GM23338 (cell line): Measurements from ENCODE around the gene TCAF1. TPM values are rescaled to one million over a fixed set of nuclear protein-coding genes. Genes with fewer than 3 reads are reported as not detected.
A peak's percentile ranks its signal among the peaks of the same experiment; 100 is the strongest.

Experiments
- ATAC-seq: fragments of 200-7000 bp; cut with Tn5 transposase; 3 replicates; pipeline ENCODE4 v1.9.1; 2020
- DNase-seq: peaks from one replicate; pipeline ENCODE4 v3.0.0-alpha.2; 2015; ENCODE audit warnings: low spot score
- H2AFZ ChIP-seq: fragments of 200-600 bp; sonication (generic); 2 replicates; pipeline ENCODE4 v1.8.0; 2016; ENCODE audit warnings: antibody characterized with exemption, mild to moderate bottlenecking, moderate library complexity
- H3F3A ChIP-seq: fragments of 200-600 bp; sonication (generic); replicated peaks from 2 replicates; pipeline ENCODE4 v1.8.0; 2017; ENCODE audit warnings: antibody characterized with exemption, mixed run types, low read depth
- H3K27ac ChIP-seq: fragments of 200-600 bp; sonication (generic); 2 replicates; pipeline ENCODE4 v1.6.1; 2016; ENCODE audit warnings: low read depth
- H3K27me3 ChIP-seq: fragments of 200-600 bp; sonication (generic); 2 replicates; pipeline ENCODE4 v1.8.0; 2016; ENCODE audit warnings: mild to moderate bottlenecking, mixed run types, moderate library complexity; ENCODE audit not compliant: insufficient read depth
- H3K36me3 ChIP-seq: fragments of 200-600 bp; sonication (generic); 2 replicates; pipeline ENCODE4 v1.8.0; 2016; ENCODE audit warnings: mild to moderate bottlenecking; ENCODE audit not compliant: insufficient read depth
- H3K4me1 ChIP-seq: fragments of 200-600 bp; sonication (generic); 2 replicates; pipeline ENCODE4 v1.8.0; 2016; ENCODE audit warnings: mild to moderate bottlenecking, moderate library complexity; ENCODE audit not compliant: insufficient read depth
- H3K4me2 ChIP-seq: fragments of 200-600 bp; sonication (generic); 2 replicates; pipeline ENCODE4 v1.7.1; 2017; ENCODE audit warnings: mixed run types
- H3K4me3 ChIP-seq: fragments of 200-600 bp; sonication (generic); 2 replicates; pipeline ENCODE4 v1.6.1; 2016; ENCODE audit warnings: mixed run types
- H3K79me2 ChIP-seq: fragments of 200-600 bp; sonication (generic); replicated peaks from 2 replicates; pipeline ENCODE4 v1.8.0; 2017; ENCODE audit warnings: mild to moderate bottlenecking; ENCODE audit not compliant: insufficient read depth
- H3K9me2 ChIP-seq: fragments of 200-600 bp; sonication (generic); 2 replicates; pipeline ENCODE4 v1.8.0; 2017; ENCODE audit not compliant: insufficient read depth
- H4K20me1 ChIP-seq: fragments of 200-600 bp; sonication (generic); replicated peaks from 2 replicates; pipeline ENCODE4 v1.8.0; 2017; ENCODE audit warnings: mild to moderate bottlenecking; ENCODE audit not compliant: insufficient read depth
- H3K27ac Mint-ChIP-seq: 2 replicates; pipeline ENCODE4 v1.8.0; 2020; ENCODE audit warnings: inconsistent platforms, mild to moderate bottlenecking, moderate library complexity, mixed read lengths
- H3K27me3 Mint-ChIP-seq: 3 replicates; pipeline ENCODE4 v1.8.0; 2022; ENCODE audit warnings: low read depth, mild to moderate bottlenecking, moderate library complexity, mixed read lengths, inconsistent platforms; ENCODE audit not compliant: insufficient read depth, poor library complexity
- H3K36me3 Mint-ChIP-seq: 3 replicates; pipeline ENCODE4 v1.8.0; 2021; ENCODE audit warnings: low read depth, mild to moderate bottlenecking, inconsistent platforms, moderate library complexity, mixed read lengths
- H3K4me1 Mint-ChIP-seq: 3 replicates; pipeline ENCODE4 v1.8.0; 2020; ENCODE audit warnings: mild to moderate bottlenecking, inconsistent platforms, mixed read lengths
- H3K4me3 Mint-ChIP-seq: 3 replicates; pipeline ENCODE4 v1.8.0; 2021; ENCODE audit warnings: moderate library complexity, mild to moderate bottlenecking, inconsistent platforms, mixed read lengths
- H3K9me3 Mint-ChIP-seq: 3 replicates; pipeline ENCODE4 v1.8.0; 2020; ENCODE audit warnings: moderate library complexity, mild to moderate bottlenecking, inconsistent platforms, mixed read lengths
- CREB1 ChIP-seq: fragments of 250-450 bp; sonication (Bioruptor Pico); IDR thresholded peaks from 2 replicates; pipeline ENCODE4 v1.5.0; 2020; ENCODE audit warnings: low read depth, mild to moderate bottlenecking, moderate library complexity
- EZH2 ChIP-seq: fragments of 200-600 bp; sonication (generic); IDR thresholded peaks from one replicate; pipeline ENCODE4 v1.8.0; 2017; ENCODE audit warnings: antibody characterized with exemption, mild to moderate bottlenecking, low read depth; ENCODE audit not compliant: unreplicated experiment
- EZH2phosphoT487 ChIP-seq: fragments of 200-600 bp; sonication (generic); IDR thresholded peaks from one replicate; pipeline ENCODE4 v1.8.1; 2018; ENCODE audit warnings: antibody characterized with exemption; ENCODE audit not compliant: unreplicated experiment
- JUNB ChIP-seq: IDR thresholded peaks from one replicate; pipeline ENCODE4 v1.6.1; 2016; ENCODE audit warnings: antibody characterized with exemption; ENCODE audit not compliant: unreplicated experiment
- NANOG ChIP-seq: IDR thresholded peaks from 2 replicates; pipeline ENCODE4 v1.6.1; 2016; ENCODE audit warnings: antibody characterized with exemption, borderline replicate concordance
- POLR2AphosphoS5 ChIP-seq: IDR thresholded peaks from 2 replicates; pipeline ENCODE4 v1.6.1; 2016; ENCODE audit warnings: antibody characterized with exemption, low read depth
- STAT1 ChIP-seq: IDR thresholded peaks from one replicate; pipeline ENCODE4 v1.6.1; 2016; ENCODE audit warnings: antibody characterized with exemption; ENCODE audit not compliant: unreplicated experiment
- ZNF114 ChIP-seq: fragments of 250-450 bp; sonication (Bioruptor Pico); IDR thresholded peaks from 2 replicates; pipeline ENCODE4 v1.5.0; 2020; ENCODE audit warnings: mild to moderate bottlenecking, moderate library complexity
- ZNF331 ChIP-seq: fragments of 250-450 bp; sonication (Bioruptor Pico); IDR thresholded peaks from 2 replicates; pipeline ENCODE4 v1.5.0; 2020; ENCODE audit warnings: low read depth, mild to moderate bottlenecking, moderate library complexity
- polyA plus RNA-seq: library from polyadenylated mRNA; unstranded; fragments of >200 nt; fragmentation: Nextera tagmentation; extraction: Ambion mirVana; gene quantifications from 2 replicates; pipeline ENCODE4 v1.2.1, GENCODE V29; 2016
- total RNA-seq: library from RNA; depleted of rRNA; stranded (reverse); fragments of >200 nt; shearing (Covaris generic); gene quantifications from 2 replicates; pipeline ENCODE4 v1.2.3, GENCODE V29; 2014
- TF ChIP-seq, protein P1 (sequence below): IDR thresholded peaks from one replicate; pipeline ENCODE4 v1.6.1; 2018; ENCODE audit warnings: antibody characterized with exemption; ENCODE audit not compliant: unreplicated experiment
- TF ChIP-seq, protein P2 (sequence below), 2 experiments: fragments of 200-600 bp in 1 of 2; sonication (generic) in 1 of 2; conservative IDR thresholded peaks; 2 replicates each; pipeline versions ENCODE4 v1.5.1 to v1.6.1; 2016 to 2017; ENCODE audit warnings: antibody characterized with exemption in 2 of 2, low read depth in 2 of 2, mild to moderate bottlenecking in 2 of 2, moderate library complexity in 1 of 2

Gene TCAF1
- total and polyA plus RNA-seq, 2 experiments from 2014 or later: 15.5 to 31.3 TPM

DNA sequence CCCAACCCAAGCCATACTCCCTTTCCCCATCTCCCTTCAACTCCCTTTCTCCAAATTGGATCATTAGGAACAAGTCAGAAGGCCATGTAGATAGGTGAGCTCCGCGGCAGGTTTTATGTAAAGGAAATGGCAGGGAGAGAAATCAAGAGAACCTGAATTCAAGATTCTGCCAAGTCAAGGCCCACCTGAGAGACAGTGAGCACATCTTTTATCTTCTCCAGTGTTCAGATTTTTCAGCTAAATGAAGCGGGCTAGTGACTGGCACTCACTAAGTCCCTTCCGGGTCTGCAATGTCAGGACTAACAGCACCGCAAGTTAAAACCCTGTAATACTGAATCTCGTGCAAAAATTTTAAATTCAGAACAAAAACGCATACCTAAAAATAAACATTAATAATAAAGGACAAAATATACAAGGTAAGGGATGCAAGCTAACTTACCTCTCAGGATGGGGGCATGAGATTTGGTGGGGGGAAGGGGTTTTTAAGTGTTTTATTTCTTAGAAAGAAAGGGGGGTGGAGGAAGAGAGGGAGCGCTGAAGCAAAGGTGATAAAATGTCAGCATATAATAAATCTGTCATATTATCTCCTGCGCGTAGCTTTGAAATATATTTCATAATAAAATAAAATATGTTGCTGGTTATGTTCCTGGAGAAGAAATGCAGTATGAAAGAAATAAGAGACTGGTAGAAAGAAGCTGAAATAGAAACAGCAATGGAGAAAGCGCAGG lies 17.6 kb downstream of the TCAF1 start:
- H3K27ac ChIP-seq: no peak overlapping the region
- Mint-ChIP-seq H3K27me3 (peaks cover 11% of the 10 kb centered on the region), H3K4me1 (peaks cover 27% of the 10 kb centered on the region), H3K36me3 (peaks cover 10% of the 10 kb centered on the region), H3K9me3 (peaks cover 6% of the 10 kb centered on the region; the same call in 2 of the 3 replicates), H3K27ac (no peak overlapping the region; the same call in 1 of the 2 replicates), H3K4me3 (peak overlapping the region; percentile 89)
- peaks cover 21% of the 10 kb centered on the region for H3K79me2 ChIP-seq
- H2AFZ ChIP-seq: no peak overlapping the region
- no peaks in the 10 kb centered on the region for H3K36me3 ChIP-seq
- no peaks in the 10 kb centered on the region for H3K9me2 ChIP-seq
- H4K20me1 ChIP-seq: no peaks in the 10 kb centered on the region; the same call in 1 of the 2 replicates
- ATAC-seq (no peak), DNase-seq (no peak)
- H3K27me3 ChIP-seq: peaks cover 18% of the 10 kb centered on the region
- TF ChIP-seq POLR2AphosphoS5 (no peak), NANOG (no peak), ZNF114 (no peak), EZH2 (no peak), EZH2phosphoT487 (no peak), CREB1 (CRISPR knock-in tag) (no peak), JUNB (no peak), STAT1 (no peak), ZNF331 (no peak)
- TF ChIP-seq, protein P1, sequence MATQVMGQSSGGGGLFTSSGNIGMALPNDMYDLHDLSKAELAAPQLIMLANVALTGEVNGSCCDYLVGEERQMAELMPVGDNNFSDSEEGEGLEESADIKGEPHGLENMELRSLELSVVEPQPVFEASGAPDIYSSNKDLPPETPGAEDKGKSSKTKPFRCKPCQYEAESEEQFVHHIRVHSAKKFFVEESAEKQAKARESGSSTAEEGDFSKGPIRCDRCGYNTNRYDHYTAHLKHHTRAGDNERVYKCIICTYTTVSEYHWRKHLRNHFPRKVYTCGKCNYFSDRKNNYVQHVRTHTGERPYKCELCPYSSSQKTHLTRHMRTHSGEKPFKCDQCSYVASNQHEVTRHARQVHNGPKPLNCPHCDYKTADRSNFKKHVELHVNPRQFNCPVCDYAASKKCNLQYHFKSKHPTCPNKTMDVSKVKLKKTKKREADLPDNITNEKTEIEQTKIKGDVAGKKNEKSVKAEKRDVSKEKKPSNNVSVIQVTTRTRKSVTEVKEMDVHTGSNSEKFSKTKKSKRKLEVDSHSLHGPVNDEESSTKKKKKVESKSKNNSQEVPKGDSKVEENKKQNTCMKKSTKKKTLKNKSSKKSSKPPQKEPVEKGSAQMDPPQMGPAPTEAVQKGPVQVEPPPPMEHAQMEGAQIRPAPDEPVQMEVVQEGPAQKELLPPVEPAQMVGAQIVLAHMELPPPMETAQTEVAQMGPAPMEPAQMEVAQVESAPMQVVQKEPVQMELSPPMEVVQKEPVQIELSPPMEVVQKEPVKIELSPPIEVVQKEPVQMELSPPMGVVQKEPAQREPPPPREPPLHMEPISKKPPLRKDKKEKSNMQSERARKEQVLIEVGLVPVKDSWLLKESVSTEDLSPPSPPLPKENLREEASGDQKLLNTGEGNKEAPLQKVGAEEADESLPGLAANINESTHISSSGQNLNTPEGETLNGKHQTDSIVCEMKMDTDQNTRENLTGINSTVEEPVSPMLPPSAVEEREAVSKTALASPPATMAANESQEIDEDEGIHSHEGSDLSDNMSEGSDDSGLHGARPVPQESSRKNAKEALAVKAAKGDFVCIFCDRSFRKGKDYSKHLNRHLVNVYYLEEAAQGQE: no peak
- TF ChIP-seq, protein P2, sequence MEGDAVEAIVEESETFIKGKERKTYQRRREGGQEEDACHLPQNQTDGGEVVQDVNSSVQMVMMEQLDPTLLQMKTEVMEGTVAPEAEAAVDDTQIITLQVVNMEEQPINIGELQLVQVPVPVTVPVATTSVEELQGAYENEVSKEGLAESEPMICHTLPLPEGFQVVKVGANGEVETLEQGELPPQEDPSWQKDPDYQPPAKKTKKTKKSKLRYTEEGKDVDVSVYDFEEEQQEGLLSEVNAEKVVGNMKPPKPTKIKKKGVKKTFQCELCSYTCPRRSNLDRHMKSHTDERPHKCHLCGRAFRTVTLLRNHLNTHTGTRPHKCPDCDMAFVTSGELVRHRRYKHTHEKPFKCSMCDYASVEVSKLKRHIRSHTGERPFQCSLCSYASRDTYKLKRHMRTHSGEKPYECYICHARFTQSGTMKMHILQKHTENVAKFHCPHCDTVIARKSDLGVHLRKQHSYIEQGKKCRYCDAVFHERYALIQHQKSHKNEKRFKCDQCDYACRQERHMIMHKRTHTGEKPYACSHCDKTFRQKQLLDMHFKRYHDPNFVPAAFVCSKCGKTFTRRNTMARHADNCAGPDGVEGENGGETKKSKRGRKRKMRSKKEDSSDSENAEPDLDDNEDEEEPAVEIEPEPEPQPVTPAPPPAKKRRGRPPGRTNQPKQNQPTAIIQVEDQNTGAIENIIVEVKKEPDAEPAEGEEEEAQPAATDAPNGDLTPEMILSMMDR (conservative IDR thresholded peaks at IDR 0.05; ENCODE audit: low read depth in 2 of 2): no peak
- peak overlapping the region; percentile 97 for H3K4me2 ChIP-seq
- H3K4me3 ChIP-seq: peak overlapping the region; percentile 83
- peaks cover 27% of the 10 kb centered on the region for H3K4me1 ChIP-seq
- no peaks in the 10 kb centered on the region; the same call in 1 of the 2 replicates for H3F3A ChIP-seq
